ENCODE data around the gene GLTPD2.

The GLTPD2 gene

GRCh38 chr17:4823373-4824089 is 34.8 kb downstream of the GLTPD2 start:
- no peak for ATAC-seq
- TF ChIP-seq CSRNP3 (CRISPR knock-in tag; IDR thresholded peaks at IDR 0.05) (no peak), ZNF70 (CRISPR knock-in tag; IDR thresholded peaks at IDR 0.05) (no peak), POU6F1 (CRISPR knock-in tag; IDR thresholded peaks at IDR 0.05; ENCODE audit: borderline replicate concordance, low read depth) (no peak), ESRRG (CRISPR knock-in tag; IDR thresholded peaks at IDR 0.05) (no peak)

- TF ChIP-seq BACH2 (CRISPR knock-in tag; IDR thresholded peaks at IDR 0.05; ENCODE audit: borderline replicate concordance), result no peak
- TF ChIP-seq ZFP30 (CRISPR knock-in tag; IDR thresholded peaks at IDR 0.05), result no peak
- TF ChIP-seq ARNTL (CRISPR knock-in tag; IDR thresholded peaks at IDR 0.05; ENCODE audit: borderline replicate concordance, low read depth), result no peak
- TF ChIP-seq ZNF565 (CRISPR knock-in tag; conservative IDR thresholded peaks at IDR 0.05; ENCODE audit: low read depth), result no peak
- no peak for TF ChIP-seq SNAI2 (CRISPR knock-in tag; IDR thresholded peaks at IDR 0.05)
- no peak for TF ChIP-seq PATZ1 (CRISPR knock-in tag; IDR thresholded peaks at IDR 0.05; ENCODE audit: borderline replicate concordance)
- ATAC-seq, result no peak
Observed at GRCh38 chr17:4827399-4827798, 38.6 kb downstream of the GLTPD2 start.

- ATAC-seq, result peak; percentile 41
Observed at GRCh38 chr17:4832829-4833177, 44.0 kb downstream of the GLTPD2 start.

GRCh38 chr17:4833178-4833940 is 44.6 kb downstream of the GLTPD2 start, which contains the start of gene MINK1:
TSS of gene MINK1 (plus strand) at chr17:4833340. CDS start at chr17:4833584, 244 bp downstream.
- ATAC-seq, result peak; percentile 92
- TF ChIP-seq ESRRG (CRISPR knock-in tag; IDR thresholded peaks at IDR 0.05) (no peak), OSR1 (CRISPR knock-in tag; IDR thresholded peaks at IDR 0.05) (no peak), TOX (CRISPR knock-in tag; IDR thresholded peaks at IDR 0.05; ENCODE audit: borderline replicate concordance) (no peak), ZNF8 (CRISPR knock-in tag; IDR thresholded peaks at IDR 0.05) (no peak), ZFP30 (CRISPR knock-in tag; IDR thresholded peaks at IDR 0.05) (no peak), CSDC2 (CRISPR knock-in tag; IDR thresholded peaks at IDR 0.05) (no peak), ZC3H10 (CRISPR knock-in tag; IDR thresholded peaks at IDR 0.05) (no peak), PPARA (CRISPR knock-in tag; IDR thresholded peaks at IDR 0.05; ENCODE audit: borderline replicate concordance) (no peak), RARB (CRISPR knock-in tag; IDR thresholded peaks at IDR 0.05) (no peak), ZFP3 (CRISPR knock-in tag; IDR thresholded peaks at IDR 0.05) (no peak), ISL1 (CRISPR knock-in tag; IDR thresholded peaks at IDR 0.05) (no peak), TCF4 (CRISPR knock-in tag; IDR thresholded peaks at IDR 0.05; ENCODE audit: borderline replicate concordance) (no peak), SNAI2 (CRISPR knock-in tag; IDR thresholded peaks at IDR 0.05) (no peak), BACH2 (CRISPR knock-in tag; IDR thresholded peaks at IDR 0.05; ENCODE audit: borderline replicate concordance) (no peak), ZNF70 (CRISPR knock-in tag; IDR thresholded peaks at IDR 0.05) (no peak), ZNF565 (CRISPR knock-in tag; conservative IDR thresholded peaks at IDR 0.05; ENCODE audit: low read depth) (no peak), PATZ1 (CRISPR knock-in tag; IDR thresholded peaks at IDR 0.05; ENCODE audit: borderline replicate concordance) (no peak), ARNTL (CRISPR knock-in tag; IDR thresholded peaks at IDR 0.05; ENCODE audit: borderline replicate concordance, low read depth) (no peak), POU6F1 (CRISPR knock-in tag; IDR thresholded peaks at IDR 0.05; ENCODE audit: borderline replicate concordance, low read depth) (no peak), CREB5 (CRISPR knock-in tag; IDR thresholded peaks at IDR 0.05; ENCODE audit: low read depth) (no peak)
